Hematopoietic multipotent progenitor cell treated with erythropoietin and hydrocortisone succinate and interleukin-3 and kit ligand, for 4 days (in vitro differentiated cells): ENCODE measurements around the gene KCNJ5.

Source experiments
- DNase-seq: peaks from one replicate; pipeline ENCODE4 v3.0.0-alpha.2; 2015

Gene KCNJ5

GRCh38 chr11:128872094-128872493, 19.1 kb upstream of the KCNJ5 start:
- DNase-seq = no peak

- DNase-seq = no peak
Observed at GRCh38 chr11:128872594-128872993, 18.6 kb upstream of the KCNJ5 start.

- no peak for DNase-seq
Observed at GRCh38 chr11:128874427-128874826, 16.7 kb upstream of the KCNJ5 start.

GRCh38 chr11:128876133-128876650, 15.0 kb upstream of the KCNJ5 start:
- DNase-seq = no peak

GRCh38 chr11:128877726-128878125, 13.4 kb upstream of the KCNJ5 start:
- DNase-seq = no peak

GRCh38 chr11:128878455-128878854, 12.7 kb upstream of the KCNJ5 start:
- no peak for DNase-seq

- DNase-seq = no peak
Observed at GRCh38 chr11:128879817-128880216, 11.3 kb upstream of the KCNJ5 start.

- DNase-seq = no peak
Observed at GRCh38 chr11:128881221-128881620, 9.9 kb upstream of the KCNJ5 start.

GRCh38 chr11:128882451-128882850, 8.7 kb upstream of the KCNJ5 start:
- DNase-seq = no peak

- no peak for DNase-seq
Observed at GRCh38 chr11:128884054-128884453, 7.1 kb upstream of the KCNJ5 start.

- DNase-seq = peak; percentile 80
Observed at GRCh38 chr11:128884703-128885338, 6.3 kb upstream of the KCNJ5 start.

GRCh38 chr11:128886406-128887124, 4.6 kb upstream of the KCNJ5 start:
- DNase-seq = peak; percentile 92

- DNase-seq = no peak
Observed at GRCh38 chr11:128888034-128888985, 2.8 kb upstream of the KCNJ5 start.

GRCh38 chr11:128889657-128890213, 1.4 kb upstream of the KCNJ5 start:
- DNase-seq = no peak

- no peak for DNase-seq
Observed at GRCh38 chr11:128890216-128890542, 977 bp upstream of the KCNJ5 start.

- no peak for DNase-seq
Observed at GRCh38 chr11:128891913-128892398, 800 bp downstream of the KCNJ5 start.

GRCh38 chr11:128892866-128893565, 1.9 kb downstream of the KCNJ5 start:
- no peak for DNase-seq

GRCh38 chr11:128893578-128894285, 2.6 kb downstream of the KCNJ5 start:
- DNase-seq = no peak

- DNase-seq = no peak
Observed at GRCh38 chr11:128894286-128894681, 3.1 kb downstream of the KCNJ5 start.

- DNase-seq = peak; percentile 69
Observed at GRCh38 chr11:128894685-128895084, 3.5 kb downstream of the KCNJ5 start.

- no peak for DNase-seq
Observed at GRCh38 chr11:128895526-128895925, 4.4 kb downstream of the KCNJ5 start.

- peak; percentile 20 for DNase-seq
Observed at GRCh38 chr11:128896356-128896755, 5.2 kb downstream of the KCNJ5 start.
